ENCODE data around the gene ACP6. TPM values are rescaled to one million over a fixed set of nuclear protein-coding genes. Genes with fewer than 3 reads are reported as not detected.

ACP6 gene
- polyA plus RNA-seq, 2 of the 4 experiments (the other 2 are of a cell fraction), result 14.9 to 26.2 TPM

DNA sequence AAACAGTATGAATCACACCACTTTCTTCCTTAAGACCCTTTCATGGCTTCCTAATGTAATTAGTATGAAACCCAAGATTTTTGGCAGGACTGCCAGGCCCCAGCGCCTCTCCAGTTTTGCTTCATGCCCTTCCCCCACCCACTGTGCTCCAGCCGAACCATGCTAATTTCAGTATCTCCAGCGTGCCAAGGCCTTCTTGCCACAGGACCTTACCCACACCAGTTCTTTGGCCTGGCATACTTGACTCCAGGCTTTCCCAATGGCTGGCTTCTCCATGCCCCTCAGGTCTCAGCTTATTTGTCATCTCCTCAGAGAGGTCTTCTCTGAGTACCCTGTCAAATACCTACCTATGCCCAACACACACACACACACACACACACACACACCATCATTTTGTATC, 38.5 kb downstream of the ACP6 start:
- TF ChIP-seq HOXB5 (CRISPR knock-in tag; IDR thresholded peaks at IDR 0.05) (no peak), RARB (CRISPR knock-in tag; IDR thresholded peaks at IDR 0.05) (no peak), RCOR1 (IDR thresholded peaks at IDR 0.05; ENCODE audit: low read depth, low read length) (no peak), ZSCAN20 (CRISPR knock-in tag; IDR thresholded peaks at IDR 0.05) (no peak), TP53 (CRISPR knock-in tag; IDR thresholded peaks at IDR 0.05) (no peak), ZC3H11A (IDR thresholded peaks at IDR 0.05) (no peak), NR3C1 (IDR thresholded peaks at IDR 0.05) (no peak), HOXA7 (CRISPR knock-in tag; IDR thresholded peaks at IDR 0.05) (no peak), CBX8 (IDR thresholded peaks at IDR 0.05) (no peak), CBX2 (IDR thresholded peaks at IDR 0.05; ENCODE audit: borderline replicate concordance, low read depth) (no peak), NFE2L2 (conservative IDR thresholded peaks at IDR 0.05; ENCODE audit: low read length) (no peak)
- TF ChIP-seq, protein P1, sequence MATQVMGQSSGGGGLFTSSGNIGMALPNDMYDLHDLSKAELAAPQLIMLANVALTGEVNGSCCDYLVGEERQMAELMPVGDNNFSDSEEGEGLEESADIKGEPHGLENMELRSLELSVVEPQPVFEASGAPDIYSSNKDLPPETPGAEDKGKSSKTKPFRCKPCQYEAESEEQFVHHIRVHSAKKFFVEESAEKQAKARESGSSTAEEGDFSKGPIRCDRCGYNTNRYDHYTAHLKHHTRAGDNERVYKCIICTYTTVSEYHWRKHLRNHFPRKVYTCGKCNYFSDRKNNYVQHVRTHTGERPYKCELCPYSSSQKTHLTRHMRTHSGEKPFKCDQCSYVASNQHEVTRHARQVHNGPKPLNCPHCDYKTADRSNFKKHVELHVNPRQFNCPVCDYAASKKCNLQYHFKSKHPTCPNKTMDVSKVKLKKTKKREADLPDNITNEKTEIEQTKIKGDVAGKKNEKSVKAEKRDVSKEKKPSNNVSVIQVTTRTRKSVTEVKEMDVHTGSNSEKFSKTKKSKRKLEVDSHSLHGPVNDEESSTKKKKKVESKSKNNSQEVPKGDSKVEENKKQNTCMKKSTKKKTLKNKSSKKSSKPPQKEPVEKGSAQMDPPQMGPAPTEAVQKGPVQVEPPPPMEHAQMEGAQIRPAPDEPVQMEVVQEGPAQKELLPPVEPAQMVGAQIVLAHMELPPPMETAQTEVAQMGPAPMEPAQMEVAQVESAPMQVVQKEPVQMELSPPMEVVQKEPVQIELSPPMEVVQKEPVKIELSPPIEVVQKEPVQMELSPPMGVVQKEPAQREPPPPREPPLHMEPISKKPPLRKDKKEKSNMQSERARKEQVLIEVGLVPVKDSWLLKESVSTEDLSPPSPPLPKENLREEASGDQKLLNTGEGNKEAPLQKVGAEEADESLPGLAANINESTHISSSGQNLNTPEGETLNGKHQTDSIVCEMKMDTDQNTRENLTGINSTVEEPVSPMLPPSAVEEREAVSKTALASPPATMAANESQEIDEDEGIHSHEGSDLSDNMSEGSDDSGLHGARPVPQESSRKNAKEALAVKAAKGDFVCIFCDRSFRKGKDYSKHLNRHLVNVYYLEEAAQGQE (IDR thresholded peaks at IDR 0.05), result no peak
- DNase-seq (ENCODE audit: low read depth in 1 of 2, low spot score in 1 of 2) (no peak), ATAC-seq (no peak), FAIRE-seq (no peak)
- POLR2A ChIA-PET, result no interaction called here
- 91% methylated on average over 3 of the region's 3 CpGs for WGBS (ENCODE audit: missing lambda C conversion rate)
- Histone ChIP-seq H3K4me3 (no peak overlapping the region), H3K9me3 (no peaks in the 10 kb centered on the region), H3K27ac (no peak overlapping the region), H3K4me2 (no peak overlapping the region), H3K4me1 (no peaks in the 10 kb centered on the region)
- CTCF ChIA-PET, result interaction anchor here (1.2 to 2.7 kb wide), 3 partner anchors 10 to 141 kb away, joined by 3 to 24 read pairs (median 4); no protein-coding TSS in a partner anchor

DNA sequence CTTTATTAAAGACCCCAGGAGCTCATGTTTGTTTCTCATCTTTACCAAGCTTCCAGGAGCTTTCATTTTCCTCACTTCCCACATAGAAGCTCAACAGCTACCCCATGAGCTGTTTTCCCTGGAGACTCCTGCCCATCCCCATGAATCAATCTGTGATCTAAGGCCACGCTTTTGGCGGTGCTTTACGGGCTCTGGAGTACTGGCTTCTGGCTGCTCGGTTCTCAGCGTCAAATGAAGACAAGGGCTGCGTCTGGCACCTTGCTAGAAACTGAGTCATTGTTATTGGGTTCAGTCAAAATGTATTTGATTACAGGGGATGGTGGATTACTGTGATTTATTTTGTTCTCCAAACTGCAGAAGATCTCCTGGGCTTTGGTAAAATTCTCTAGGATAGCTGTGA, 39.9 kb downstream of the ACP6 start:
- CTCF ChIA-PET, result interaction anchor here (0.7 to 2.0 kb wide), 10 partner anchors 9 to 262 kb away, joined by 3 to 7 read pairs (median 3); no protein-coding TSS in a partner anchor
- no peak overlapping the region for H3K27ac ChIP-seq
- FAIRE-seq, result no peak
- H3K4me1 ChIP-seq, result no peaks in the 10 kb centered on the region
- 95% methylated on average over 6 of the region's 6 CpGs for WGBS (ENCODE audit: missing lambda C conversion rate)
- no peaks in the 10 kb centered on the region for H3K9me3 ChIP-seq
- no peak for DNase-seq (ENCODE audit: low read depth in 1 of 2, low spot score in 1 of 2)
- H3K4me2 ChIP-seq, result no peak overlapping the region
- POLR2A ChIA-PET, result no interaction called here
- no peak for TF ChIP-seq JUNB (IDR thresholded peaks at IDR 0.05)
- TF ChIP-seq, protein P2, sequence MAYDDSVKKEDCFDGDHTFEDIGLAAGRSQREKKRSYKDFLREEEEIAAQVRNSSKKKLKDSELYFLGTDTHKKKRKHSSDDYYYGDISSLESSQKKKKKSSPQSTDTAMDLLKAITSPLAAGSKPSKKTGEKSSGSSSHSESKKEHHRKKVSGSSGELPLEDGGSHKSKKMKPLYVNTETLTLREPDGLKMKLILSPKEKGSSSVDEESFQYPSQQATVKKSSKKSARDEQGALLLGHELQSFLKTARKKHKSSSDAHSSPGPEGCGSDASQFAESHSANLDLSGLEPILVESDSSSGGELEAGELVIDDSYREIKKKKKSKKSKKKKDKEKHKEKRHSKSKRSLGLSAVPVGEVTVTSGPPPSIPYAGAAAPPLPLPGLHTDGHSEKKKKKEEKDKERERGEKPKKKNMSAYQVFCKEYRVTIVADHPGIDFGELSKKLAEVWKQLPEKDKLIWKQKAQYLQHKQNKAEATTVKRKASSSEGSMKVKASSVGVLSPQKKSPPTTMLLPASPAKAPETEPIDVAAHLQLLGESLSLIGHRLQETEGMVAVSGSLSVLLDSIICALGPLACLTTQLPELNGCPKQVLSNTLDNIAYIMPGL (CRISPR knock-in tag; IDR thresholded peaks at IDR 0.05; ENCODE audit: borderline replicate concordance), result no peak
- TF ChIP-seq HEYL (CRISPR knock-in tag; IDR thresholded peaks at IDR 0.05), result no peak
- TF ChIP-seq, protein P3, sequence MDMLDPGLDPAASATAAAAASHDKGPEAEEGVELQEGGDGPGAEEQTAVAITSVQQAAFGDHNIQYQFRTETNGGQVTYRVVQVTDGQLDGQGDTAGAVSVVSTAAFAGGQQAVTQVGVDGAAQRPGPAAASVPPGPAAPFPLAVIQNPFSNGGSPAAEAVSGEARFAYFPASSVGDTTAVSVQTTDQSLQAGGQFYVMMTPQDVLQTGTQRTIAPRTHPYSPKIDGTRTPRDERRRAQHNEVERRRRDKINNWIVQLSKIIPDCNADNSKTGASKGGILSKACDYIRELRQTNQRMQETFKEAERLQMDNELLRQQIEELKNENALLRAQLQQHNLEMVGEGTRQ (IDR thresholded peaks at IDR 0.05), result no peak
- TF ChIP-seq, protein P4, sequence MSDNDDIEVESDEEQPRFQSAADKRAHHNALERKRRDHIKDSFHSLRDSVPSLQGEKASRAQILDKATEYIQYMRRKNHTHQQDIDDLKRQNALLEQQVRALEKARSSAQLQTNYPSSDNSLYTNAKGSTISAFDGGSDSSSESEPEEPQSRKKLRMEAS (IDR thresholded peaks at IDR 0.05), result no peak
- TF ChIP-seq, protein P5, sequence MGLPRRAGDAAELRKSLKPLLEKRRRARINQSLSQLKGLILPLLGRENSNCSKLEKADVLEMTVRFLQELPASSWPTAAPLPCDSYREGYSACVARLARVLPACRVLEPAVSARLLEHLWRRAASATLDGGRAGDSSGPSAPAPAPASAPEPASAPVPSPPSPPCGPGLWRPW (IDR thresholded peaks at IDR 0.05), result no peak
- TF ChIP-seq POLR2AphosphoS2 (conservative IDR thresholded peaks at IDR 0.05; ENCODE audit: low read length), result no peak
- TF ChIP-seq ZC3H11A (IDR thresholded peaks at IDR 0.05), result no peak
- H3K4me3 ChIP-seq, result no peak overlapping the region
- no peak for ATAC-seq
